Progenitor cell of endocrine pancreas (in vitro differentiated cells): ENCODE measurements around the gene ERCC3. TPM values are rescaled to one million over a fixed set of nuclear protein-coding genes. Genes with fewer than 3 reads are reported as not detected.

Experiments
- DNase-seq: peaks from one replicate; pipeline ENCODE4 v3.0.0; 2021; ENCODE audit warnings: low spot score; ENCODE audit not compliant: unreplicated experiment
- H3K27ac Mint-ChIP-seq: 2 replicates; pipeline ENCODE4 v1.8.0; 2021; ENCODE audit warnings: mild to moderate bottlenecking, moderate library complexity, mixed read lengths
- H3K27me3 Mint-ChIP-seq: 2 replicates; pipeline ENCODE4 v1.8.0; 2021; ENCODE audit warnings: mixed read lengths
- H3K36me3 Mint-ChIP-seq: 2 replicates; pipeline ENCODE4 v1.8.0; 2022; ENCODE audit warnings: mixed read lengths; ENCODE audit not compliant: insufficient read depth
- H3K4me1 Mint-ChIP-seq: 2 replicates; pipeline ENCODE4 v1.8.0; 2021; ENCODE audit warnings: low read depth, mixed read lengths
- H3K4me3 Mint-ChIP-seq: 2 replicates; pipeline ENCODE4 v1.8.0; 2021; ENCODE audit warnings: low read depth, mild to moderate bottlenecking, moderate library complexity, mixed read lengths
- H3K9me3 Mint-ChIP-seq: 2 replicates; pipeline ENCODE4 v1.8.0; 2021; ENCODE audit warnings: low read depth, mixed read lengths
- CTCF ChIP-seq: fragments of 200-600 bp; sonication (generic); IDR thresholded peaks from one replicate; pipeline ENCODE4 v1.5.0; 2021; ENCODE audit warnings: antibody characterized with exemption, mild to moderate bottlenecking; ENCODE audit not compliant: unreplicated experiment
- total RNA-seq: library from RNA; stranded (reverse); gene quantifications from 2 replicates; pipeline ENCODE4 v1.2.1, GENCODE V29; 2021

The ERCC3 gene
- total RNA-seq, 1 donor from 2014 or later, result 65.8 TPM

- peaks cover 9% of the 10 kb centered on the region for H3K9me3 Mint-ChIP-seq
- peaks cover 47% of the 10 kb centered on the region for H3K36me3 Mint-ChIP-seq
- no peaks in the 10 kb centered on the region for H3K27me3 Mint-ChIP-seq
- TF ChIP-seq CTCF, result no peak
- H3K4me3 Mint-ChIP-seq, result no peak overlapping the region
- no peaks in the 10 kb centered on the region for H3K4me1 Mint-ChIP-seq
- no peak for DNase-seq
- no peak overlapping the region for H3K27ac Mint-ChIP-seq
Measured at GRCh38 chr2:127280693-127281092, 13.3 kb downstream of the ERCC3 start.

GRCh38 chr2:127279781-127280180 is 14.2 kb downstream of the ERCC3 start:
- no peaks in the 10 kb centered on the region for H3K4me1 Mint-ChIP-seq
- peaks cover 43% of the 10 kb centered on the region for H3K36me3 Mint-ChIP-seq
- H3K9me3 Mint-ChIP-seq, result peaks cover 9% of the 10 kb centered on the region
- H3K27ac Mint-ChIP-seq, result no peak overlapping the region
- no peak for TF ChIP-seq CTCF
- H3K27me3 Mint-ChIP-seq, result no peaks in the 10 kb centered on the region
- H3K4me3 Mint-ChIP-seq, result no peak overlapping the region
- DNase-seq, result no peak

GRCh38 chr2:127278959-127279358 is 15.0 kb downstream of the ERCC3 start:
- no peak for DNase-seq
- H3K9me3 Mint-ChIP-seq, result peaks cover 5% of the 10 kb centered on the region
- no peak overlapping the region for H3K4me3 Mint-ChIP-seq
- TF ChIP-seq CTCF, result no peak
- H3K27ac Mint-ChIP-seq, result no peak overlapping the region
- no peaks in the 10 kb centered on the region for H3K27me3 Mint-ChIP-seq
- H3K4me1 Mint-ChIP-seq, result no peaks in the 10 kb centered on the region
- peaks cover 37% of the 10 kb centered on the region for H3K36me3 Mint-ChIP-seq

GRCh38 chr2:127277028-127277427 is 16.9 kb downstream of the ERCC3 start:
- Mint-ChIP-seq H3K27ac (no peak overlapping the region), H3K9me3 (no peaks in the 10 kb centered on the region), H3K36me3 (peaks cover 32% of the 10 kb centered on the region), H3K4me1 (no peaks in the 10 kb centered on the region), H3K27me3 (no peaks in the 10 kb centered on the region), H3K4me3 (no peak overlapping the region)
- TF ChIP-seq CTCF, result no peak
- DNase-seq, result no peak

- H3K4me1 Mint-ChIP-seq, result no peaks in the 10 kb centered on the region
- no peaks in the 10 kb centered on the region for H3K9me3 Mint-ChIP-seq
- H3K4me3 Mint-ChIP-seq, result no peak overlapping the region
- H3K27me3 Mint-ChIP-seq, result no peaks in the 10 kb centered on the region
- no peak overlapping the region for H3K27ac Mint-ChIP-seq
- TF ChIP-seq CTCF, result no peak
- DNase-seq, result no peak
- H3K36me3 Mint-ChIP-seq, result peaks cover 34% of the 10 kb centered on the region
Measured at GRCh38 chr2:127275789-127276188, 18.2 kb downstream of the ERCC3 start.
